HG02840 (cell line): ENCODE results near the gene RTN4RL1.
"Not testable (repeated sequence)": the region's sequence is repeated elsewhere in the genome, so short reads cannot be mapped to it uniquely, and the experiment has no call there.

Source experiments
- ATAC-seq: cut with Tn5 transposase; IDR thresholded peaks from one replicate; pipeline ENCODE4 v1.9.1; 2021; ENCODE audit warnings: mild to moderate bottlenecking, moderate library complexity, moderate number of reproducible peaks; ENCODE audit not compliant: unreplicated experiment, low FRiP score

Gene RTN4RL1

GRCh38 chr17:2028737-2029136 is 3.6 kb upstream of the RTN4RL1 start:
- ATAC-seq: no peak

GRCh38 chr17:2028234-2028614 is 3.1 kb upstream of the RTN4RL1 start:
- ATAC-seq: no peak

- no peak for ATAC-seq
Measured at GRCh38 chr17:2027528-2028233, 2.5 kb upstream of the RTN4RL1 start.

GRCh38 chr17:2025622-2026309 is 632 bp upstream of the RTN4RL1 start:
- no peak for ATAC-seq

GRCh38 chr17:2024572-2025219 is 438 bp downstream of the RTN4RL1 start:
- no peak for ATAC-seq

GRCh38 chr17:2023692-2024571 is 1.2 kb downstream of the RTN4RL1 start:
- no peak for ATAC-seq

- no peak for ATAC-seq
Measured at GRCh38 chr17:2023256-2023655, 1.9 kb downstream of the RTN4RL1 start.

GRCh38 chr17:2022647-2023240 is 2.4 kb downstream of the RTN4RL1 start:
- ATAC-seq: no peak

- no peak for ATAC-seq
Measured at GRCh38 chr17:2020721-2021120, 4.4 kb downstream of the RTN4RL1 start.

GRCh38 chr17:2019723-2020122 is 5.4 kb downstream of the RTN4RL1 start:
- ATAC-seq: no peak

- ATAC-seq: no peak
Measured at GRCh38 chr17:2018716-2019510, 6.2 kb downstream of the RTN4RL1 start.

- ATAC-seq: no peak
Measured at GRCh38 chr17:2017274-2017941, 7.7 kb downstream of the RTN4RL1 start.

- no peak for ATAC-seq
Measured at GRCh38 chr17:2016494-2016893, 8.6 kb downstream of the RTN4RL1 start.

- ATAC-seq: no peak
Measured at GRCh38 chr17:2015314-2015713, 9.8 kb downstream of the RTN4RL1 start.

GRCh38 chr17:2013994-2014317 is 11.2 kb downstream of the RTN4RL1 start:
- ATAC-seq: no peak

GRCh38 chr17:2013220-2013993 is 11.7 kb downstream of the RTN4RL1 start:
- ATAC-seq: not testable (repeated sequence)

- ATAC-seq: no peak
Measured at GRCh38 chr17:2012499-2012898, 12.6 kb downstream of the RTN4RL1 start.
